Osteoblast (primary cell): ENCODE measurements around the gene CYS1. TPM values are rescaled to one million over a fixed set of nuclear protein-coding genes. Genes with fewer than 3 reads are reported as not detected.
"Not testable (repeated sequence)": the region's sequence is repeated elsewhere in the genome, so short reads cannot be mapped to it uniquely, and the experiment has no call there.

Experiments used
- DNase-seq: peaks from one replicate; pipeline ENCODE4 v3.0.0; 2011; ENCODE audit warnings: low spot score, mixed read lengths; ENCODE audit not compliant: insufficient read length; ENCODE audit errors: missing footprints
- H2AFZ ChIP-seq: 2 replicates; pipeline ENCODE4 v1.6.0; 2011; ENCODE audit warnings: mild to moderate bottlenecking, low read length
- H3K27ac ChIP-seq: 2 replicates; pipeline ENCODE4 v1.5.1; 2011; ENCODE audit warnings: mild to moderate bottlenecking, low read depth, low read length, moderate library complexity
- H3K27me3 ChIP-seq: 2 replicates; pipeline ENCODE4 v1.6.0; 2012; ENCODE audit warnings: mild to moderate bottlenecking, control low read depth, inconsistent platforms, low read length, moderate library complexity; ENCODE audit not compliant: insufficient read depth
- H3K36me3 ChIP-seq: 2 replicates; pipeline ENCODE4 v1.5.1; 2011; ENCODE audit warnings: mild to moderate bottlenecking, low read length, control low read depth, moderate library complexity; ENCODE audit not compliant: insufficient read depth
- H3K4me1 ChIP-seq: 2 replicates; pipeline ENCODE4 v1.5.1; 2011; ENCODE audit warnings: mild to moderate bottlenecking, low read length, control low read depth, moderate library complexity; ENCODE audit not compliant: insufficient read depth
- H3K4me2 ChIP-seq: 2 replicates; pipeline ENCODE4 v1.6.0; 2011; ENCODE audit warnings: mild to moderate bottlenecking, low read length; ENCODE audit not compliant: insufficient read depth
- H3K4me3 ChIP-seq: fragments of 200-600 bp; sonication (generic); 3 replicates; pipeline ENCODE4 v1.5.1; 2012; ENCODE audit warnings: mild to moderate bottlenecking, low read length, inconsistent platforms; ENCODE audit not compliant: insufficient read depth
- H3K79me2 ChIP-seq: 2 replicates; pipeline ENCODE4 v1.6.0; 2012; ENCODE audit warnings: mild to moderate bottlenecking, low read length, control low read depth, inconsistent platforms; ENCODE audit not compliant: insufficient read depth
- H3K9me3 ChIP-seq: 2 replicates; pipeline ENCODE4 v1.5.1; 2011; ENCODE audit warnings: low read depth, low read length, control low read depth
- H4K20me1 ChIP-seq: 2 replicates; pipeline ENCODE4 v1.6.0; 2012; ENCODE audit warnings: mild to moderate bottlenecking, low read length, control low read depth; ENCODE audit not compliant: insufficient read depth
- CTCF ChIP-seq: IDR thresholded peaks from 2 replicates; pipeline ENCODE4 v1.5.1; 2011; ENCODE audit warnings: mild to moderate bottlenecking, low read depth, low read length, moderate library complexity; ENCODE audit errors: extremely low read depth
- total RNA-seq: library from RNA; depleted of rRNA; stranded (reverse); fragments of >200 nt; gene quantifications from 2 replicates; pipeline ENCODE4 v1.2.3, GENCODE V29; 2012

CYS1 gene
- total RNA-seq, 1 donor, result 0.36 TPM

GRCh38 chr2:10109311-10109710 is 29.1 kb upstream of the CYS1 start:
- no peak for TF ChIP-seq CTCF
- H3K27ac ChIP-seq, result no peak overlapping the region
- H3K79me2 ChIP-seq, result no peaks in the 10 kb centered on the region
- H2AFZ ChIP-seq, result no peak overlapping the region
- H3K4me3 ChIP-seq, result no peak overlapping the region
- H3K36me3 ChIP-seq, result no peaks in the 10 kb centered on the region
- H3K4me1 ChIP-seq, result no peaks in the 10 kb centered on the region
- H3K27me3 ChIP-seq, result no peaks in the 10 kb centered on the region
- H3K9me3 ChIP-seq, result no peaks in the 10 kb centered on the region
- H3K4me2 ChIP-seq, result no peak overlapping the region
- no peaks in the 10 kb centered on the region for H4K20me1 ChIP-seq
- no peak for DNase-seq

- not testable (repeated sequence) for H3K4me3 ChIP-seq, H3K27me3 ChIP-seq, H3K79me2 ChIP-seq, H3K27ac ChIP-seq, H2AFZ ChIP-seq, H3K4me1 ChIP-seq, H3K9me3 ChIP-seq, H4K20me1 ChIP-seq, DNase-seq, H3K4me2 ChIP-seq, H3K36me3 ChIP-seq
These were observed 24.7 kb upstream of the CYS1 start for GRCh38 chr2:10104906-10105305.

- H2AFZ ChIP-seq, result no peak overlapping the region
- H3K27ac ChIP-seq, result no peak overlapping the region
- H3K4me2 ChIP-seq, result no peak overlapping the region
- no peaks in the 10 kb centered on the region for H4K20me1 ChIP-seq
- H3K9me3 ChIP-seq, result no peaks in the 10 kb centered on the region
- no peaks in the 10 kb centered on the region for H3K27me3 ChIP-seq
- H3K4me3 ChIP-seq, result no peak overlapping the region
- no peaks in the 10 kb centered on the region for H3K79me2 ChIP-seq
- TF ChIP-seq CTCF, result no peak
- DNase-seq, result no peak
- H3K36me3 ChIP-seq, result no peaks in the 10 kb centered on the region
- no peaks in the 10 kb centered on the region for H3K4me1 ChIP-seq
These were observed 23.0 kb upstream of the CYS1 start for GRCh38 chr2:10103179-10103578.

GRCh38 chr2:10101491-10101890 is 21.3 kb upstream of the CYS1 start:
- DNase-seq, result no peak
- Histone ChIP-seq H3K27ac (no peak overlapping the region), H3K79me2 (no peaks in the 10 kb centered on the region), H2AFZ (no peak overlapping the region), H3K36me3 (no peaks in the 10 kb centered on the region), H4K20me1 (no peaks in the 10 kb centered on the region), H3K4me2 (no peak overlapping the region), H3K4me3 (no peak overlapping the region), H3K27me3 (no peaks in the 10 kb centered on the region), H3K9me3 (no peaks in the 10 kb centered on the region), H3K4me1 (no peaks in the 10 kb centered on the region)
- no peak for TF ChIP-seq CTCF
